NCI-H748 (cell line): Measurements from ENCODE around the gene GRAMD2A.

ENCODE experiments used
- DNase-seq: peaks from one replicate; lab custom pipeline; 2025; ENCODE audit not compliant: unreplicated experiment; lab: John Stamatoyannopoulos, UW

Gene GRAMD2A

DNA sequence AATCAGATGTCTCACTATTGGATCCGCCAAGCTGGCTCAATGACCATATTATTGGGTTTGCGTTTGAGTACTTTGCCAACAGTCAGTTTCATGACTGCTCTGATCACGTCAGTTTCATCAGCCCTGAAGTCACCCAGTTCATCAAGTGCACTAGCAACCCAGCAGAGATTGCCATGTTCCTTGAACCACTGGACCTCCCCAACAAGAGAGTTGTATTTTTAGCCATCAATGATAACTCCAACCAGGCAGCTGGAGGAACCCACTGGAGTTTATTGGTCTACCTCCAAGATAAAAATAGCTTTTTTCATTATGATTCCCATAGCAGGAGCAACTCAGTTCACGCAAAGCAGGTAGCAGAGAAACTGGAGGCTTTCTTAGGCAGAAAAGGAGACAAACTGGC is 57.9 kb downstream of the GRAMD2A start:
- no peak for DNase-seq

- peak; percentile 95 for DNase-seq
These were observed 61.2 kb downstream of the GRAMD2A start for GRCh38 chr15:72136170-72137051.

- peak; percentile 95 for DNase-seq
These were observed 61.9 kb downstream of the GRAMD2A start for GRCh38 chr15:72135719-72136118.

GRCh38 chr15:72133211-72133610 is 64.4 kb downstream of the GRAMD2A start:
- DNase-seq, result no peak

DNA sequence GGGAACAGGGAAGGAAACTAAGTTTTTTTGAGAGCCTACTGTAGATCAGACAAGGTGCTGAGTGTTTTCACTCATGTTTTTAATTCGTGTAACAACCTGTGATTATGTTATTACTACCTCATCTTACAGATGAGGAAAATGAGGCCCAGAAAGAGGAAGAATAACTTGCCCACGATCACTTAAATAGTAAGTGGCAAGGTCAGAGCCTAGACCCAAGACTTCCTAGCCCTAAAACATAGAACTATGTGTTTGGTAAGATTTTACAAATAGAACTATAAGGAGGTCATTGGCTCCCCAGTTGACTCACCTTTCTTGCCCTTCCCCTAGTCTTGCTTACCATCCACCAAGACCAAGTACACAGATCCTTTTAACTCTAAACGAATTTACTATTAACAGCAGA is 65.7 kb downstream of the GRAMD2A start:
- no peak for DNase-seq

- DNase-seq, result no peak
These were observed 67.3 kb downstream of the GRAMD2A start for GRCh38 chr15:72130272-72130671.

- no peak for DNase-seq
These were observed 69.2 kb downstream of the GRAMD2A start for GRCh38 chr15:72128359-72128758.

DNA sequence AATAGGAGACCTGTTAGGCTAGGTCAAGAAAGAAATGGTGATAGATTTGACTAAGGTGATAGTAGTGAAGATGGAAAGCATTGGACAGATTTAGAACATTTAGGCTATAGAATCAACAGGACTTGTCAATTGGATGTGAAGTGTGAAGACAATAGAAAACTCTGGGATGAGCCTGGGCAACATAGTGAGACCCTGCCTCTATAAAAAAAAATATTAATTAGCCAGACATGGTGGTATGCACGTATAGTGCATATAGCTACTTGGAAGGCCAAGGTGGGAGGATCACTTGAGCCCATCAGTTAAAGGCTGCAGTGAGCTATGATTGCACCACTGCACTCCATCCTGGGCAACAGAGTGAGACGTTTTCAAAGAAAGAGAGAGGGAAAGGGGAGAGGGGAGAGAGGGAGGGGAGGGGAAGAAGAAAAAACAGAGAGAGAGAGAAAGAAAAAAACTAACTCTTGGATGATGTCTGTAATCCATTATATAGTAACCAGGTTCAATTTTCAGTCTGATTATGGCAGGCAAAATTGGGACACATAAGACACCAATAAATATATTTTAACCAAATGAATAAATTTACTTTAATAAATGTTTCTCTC is 69.8 kb downstream of the GRAMD2A start:
- DNase-seq, result no peak

GRCh38 chr15:72124218-72124617 is 73.4 kb downstream of the GRAMD2A start:
- DNase-seq, result no peak

- peak; percentile 95 for DNase-seq
These were observed 79.3 kb downstream of the GRAMD2A start, which contains the start of the genes MYO9A and SENP8 for GRCh38 chr15:72118017-72118978. Gene MYO9A, minus strand, starts transcription at chr15:72118150. Its CDS starts 71,587 bp downstream, at chr15:72046563. Gene SENP8, plus strand, starts transcription at chr15:72118403. Its CDS starts 21,221 bp downstream, at chr15:72139624.

- DNase-seq, result no peak
These were observed 80.0 kb downstream of the GRAMD2A start for GRCh38 chr15:72117486-72118016.

DNA sequence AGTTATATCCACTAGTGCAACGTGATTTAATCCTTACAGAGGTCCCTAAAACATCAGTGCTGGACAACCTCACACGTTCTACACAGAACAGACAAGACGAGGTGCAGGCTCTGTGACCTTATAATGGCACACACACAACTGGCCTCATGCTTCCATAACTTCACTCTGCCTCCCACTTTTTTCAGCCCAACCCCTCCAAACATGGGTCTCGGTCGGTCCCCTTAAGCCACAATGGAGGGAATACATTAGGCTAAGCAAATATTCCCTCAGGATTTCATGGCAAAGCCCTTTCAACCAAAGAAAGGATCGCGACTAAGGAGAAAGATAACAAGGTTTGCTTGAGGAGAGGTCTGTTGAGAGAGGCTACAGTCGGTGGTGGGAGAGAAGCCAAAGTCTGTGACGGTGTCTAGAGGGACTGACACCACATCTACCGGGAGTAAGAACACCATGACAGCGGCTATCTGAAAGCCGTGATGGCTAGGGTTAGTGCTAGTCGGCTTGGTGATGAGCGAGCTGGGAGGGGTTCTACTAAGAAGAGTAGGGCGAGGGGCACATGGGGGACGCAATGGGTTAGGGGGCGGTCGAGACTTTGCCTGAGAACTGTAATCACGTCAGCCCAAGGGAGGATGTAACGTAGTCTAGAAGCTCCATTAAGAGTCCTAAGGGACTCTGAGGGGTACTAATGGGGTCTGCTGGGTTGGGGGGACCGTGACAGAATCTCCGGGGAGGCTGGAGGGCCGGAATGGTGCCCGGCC is 80.7 kb downstream of the GRAMD2A start:
- peak; percentile 38 for DNase-seq

DNA sequence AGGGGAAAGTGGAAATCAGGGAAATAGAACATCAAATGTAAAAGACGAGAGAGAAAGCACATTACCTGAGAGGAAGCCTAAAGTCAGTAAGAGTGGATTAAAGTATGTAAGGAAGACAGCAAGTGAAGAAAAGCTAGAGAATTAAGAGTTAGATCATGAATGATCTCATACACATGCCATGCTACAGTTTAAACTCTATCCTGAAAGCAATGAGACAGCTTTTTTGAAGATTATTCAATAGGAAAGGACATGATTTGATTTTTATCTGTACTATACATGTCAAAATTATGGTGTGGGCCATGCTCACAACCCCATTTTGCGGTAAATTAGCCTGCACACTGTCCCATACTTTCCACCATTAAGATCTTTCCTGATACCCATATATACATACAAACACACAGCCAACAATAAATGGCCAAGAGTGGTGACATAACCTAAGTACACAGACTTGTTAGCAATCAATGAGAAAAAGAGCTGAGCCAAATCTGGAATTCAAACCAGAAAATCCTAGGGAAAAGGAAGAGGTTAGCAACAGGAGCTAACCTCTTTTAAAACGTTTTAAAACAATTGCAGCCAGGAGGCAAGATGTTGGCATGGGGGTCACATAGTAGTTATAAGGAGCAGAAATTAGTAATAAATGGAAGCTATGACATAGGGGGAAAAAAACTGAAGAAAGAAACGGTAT is 84.1 kb downstream of the GRAMD2A start:
- no peak for DNase-seq

- DNase-seq, result no peak
These were observed 84.8 kb downstream of the GRAMD2A start for GRCh38 chr15:72112805-72113204.

DNA sequence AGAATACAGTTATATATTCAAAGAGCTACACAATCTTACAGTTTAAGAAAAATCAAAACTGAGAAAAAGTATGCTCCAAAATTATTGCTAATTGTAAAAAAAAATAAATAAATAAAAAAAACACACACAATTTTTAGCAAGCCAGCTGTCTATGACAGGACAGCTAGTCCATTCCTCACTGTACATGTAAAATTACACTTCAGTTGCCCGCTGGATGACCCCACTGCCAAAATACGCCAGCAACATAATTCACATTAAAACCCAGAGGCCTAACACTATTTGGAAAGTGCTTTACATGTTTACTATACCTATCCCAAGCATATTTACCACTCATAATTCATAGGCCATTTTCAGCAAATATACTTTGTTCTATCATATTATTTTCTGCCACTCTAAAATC is 85.5 kb downstream of the GRAMD2A start:
- no peak for DNase-seq

- DNase-seq, result no peak
These were observed 87.2 kb downstream of the GRAMD2A start for GRCh38 chr15:72110355-72110754.
